Stromal cell of bone marrow (primary cell): Measurements from ENCODE around the gene ICAM1.
"Not testable (repeated sequence)": the region's sequence is repeated elsewhere in the genome, so short reads cannot be mapped to it uniquely, and the experiment has no call there.

Experiments
- DNase-seq: peaks from one replicate; pipeline ENCODE4 v3.0.0-alpha.2; 2012; ENCODE audit warnings: low read depth

The ICAM1 gene

DNA sequence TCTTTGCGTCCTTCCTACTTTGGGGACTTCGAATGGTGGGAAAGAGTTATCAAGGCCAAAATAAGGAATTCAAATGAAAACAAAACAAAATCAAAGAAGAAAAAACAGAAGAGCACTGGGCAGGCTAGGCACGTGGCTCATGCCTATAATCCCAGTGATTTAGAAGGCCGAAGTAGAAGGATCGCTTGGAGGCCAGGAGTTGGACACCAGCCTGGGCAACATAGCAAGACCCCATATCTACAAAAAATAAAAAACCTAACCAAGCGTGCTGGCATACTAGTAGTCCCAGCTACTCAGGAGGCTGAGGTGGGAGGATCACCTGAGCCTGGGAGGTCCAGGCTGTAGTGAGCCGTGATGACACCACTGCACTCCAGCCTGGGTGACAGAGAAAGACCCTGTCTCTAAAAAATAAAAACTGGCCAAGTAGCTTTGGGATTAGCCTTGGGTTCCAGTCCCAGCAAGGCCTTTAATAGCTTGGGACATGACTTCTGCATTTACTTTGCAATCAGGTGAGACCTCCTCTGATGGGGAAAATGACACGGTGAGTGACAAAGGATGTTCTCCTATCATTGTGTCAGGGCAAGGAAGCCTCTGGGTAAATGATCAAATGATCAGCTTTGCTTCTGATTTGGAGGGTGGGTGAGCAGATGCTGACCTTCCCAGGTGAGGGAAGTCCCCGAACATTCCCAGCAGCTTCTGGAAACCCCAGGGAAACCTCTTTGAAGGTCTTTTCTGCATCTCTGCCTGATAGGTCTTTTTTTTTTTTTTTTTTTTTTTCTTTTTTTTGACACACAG lies 7.1 kb downstream of the ICAM1 start:
- DNase-seq: no peak

DNA sequence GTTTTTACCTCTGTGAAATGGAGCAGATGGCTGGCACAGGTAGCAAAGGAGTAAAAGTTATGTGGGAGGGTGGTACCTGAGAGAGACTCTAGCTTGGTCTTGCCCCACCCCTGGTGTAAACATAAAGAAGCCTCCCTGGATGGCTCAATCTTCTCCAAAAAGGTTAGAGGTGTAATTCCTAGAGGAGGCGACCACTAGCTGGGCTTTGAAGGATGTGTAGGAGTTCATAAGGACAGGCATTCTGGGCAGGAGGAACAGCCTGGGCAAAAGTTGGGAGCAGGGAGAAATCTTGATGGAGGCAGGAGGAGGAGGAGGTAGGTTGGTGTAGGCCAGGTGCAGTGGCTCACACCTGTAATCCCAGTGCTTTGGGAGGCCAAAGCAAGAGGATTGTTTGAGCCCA lies 8.0 kb downstream of the ICAM1 start:
- DNase-seq: no peak

DNA sequence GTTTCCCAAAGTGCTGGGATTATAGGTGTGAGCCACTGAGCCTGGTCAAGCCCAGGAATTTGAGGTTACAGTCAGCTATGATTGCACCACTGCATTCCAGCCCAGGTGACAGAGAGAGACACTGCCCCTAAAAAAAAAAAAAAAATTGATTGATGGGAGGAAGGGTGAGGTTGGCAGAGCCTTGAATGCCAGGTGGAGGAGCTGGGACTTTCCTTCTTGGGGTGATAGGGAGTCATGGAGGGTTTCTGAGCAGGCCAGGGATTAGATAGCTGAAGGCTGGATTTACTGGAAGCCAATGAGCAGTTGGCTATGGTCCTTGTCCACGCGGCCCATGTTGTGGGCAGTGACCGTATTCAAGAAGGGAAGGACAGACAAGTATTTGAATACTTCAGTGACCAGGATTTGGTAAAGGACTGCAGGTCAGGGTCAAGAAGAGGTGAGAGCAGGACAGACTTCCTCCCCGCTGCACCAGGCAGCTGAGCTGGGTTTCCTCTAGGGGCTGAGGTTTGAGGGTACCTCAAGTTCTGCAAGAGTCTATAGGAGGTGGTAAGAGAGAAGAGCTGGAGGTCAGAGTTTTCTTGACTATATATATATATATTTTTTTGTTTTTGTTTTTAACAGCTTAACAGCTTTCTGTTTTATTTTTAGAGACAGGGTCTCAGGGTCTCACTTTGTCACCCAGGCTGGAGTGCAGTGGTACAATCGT lies 9.0 kb downstream of the ICAM1 start:
- DNase-seq: no peak

DNA sequence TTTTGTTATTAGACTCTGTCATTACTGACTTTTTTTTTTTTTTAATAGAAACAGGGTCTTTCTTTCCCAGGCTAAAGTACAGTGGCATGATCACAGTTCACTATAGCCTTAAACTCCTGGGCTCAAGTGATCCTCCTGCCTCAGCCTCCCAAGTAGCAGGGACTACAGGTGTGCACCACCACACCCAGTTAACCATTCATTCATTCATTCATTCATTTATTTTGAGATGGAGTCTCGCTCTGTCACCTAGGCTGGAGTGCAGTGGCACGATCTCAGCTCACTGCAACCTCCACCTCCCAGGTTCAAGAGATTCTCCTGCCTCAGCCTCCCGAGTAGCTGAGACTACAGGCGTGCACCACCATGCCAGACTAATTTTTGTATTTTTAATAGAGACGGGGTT lies 11.1 kb downstream of the ICAM1 start:
- not testable (repeated sequence) for DNase-seq

DNA sequence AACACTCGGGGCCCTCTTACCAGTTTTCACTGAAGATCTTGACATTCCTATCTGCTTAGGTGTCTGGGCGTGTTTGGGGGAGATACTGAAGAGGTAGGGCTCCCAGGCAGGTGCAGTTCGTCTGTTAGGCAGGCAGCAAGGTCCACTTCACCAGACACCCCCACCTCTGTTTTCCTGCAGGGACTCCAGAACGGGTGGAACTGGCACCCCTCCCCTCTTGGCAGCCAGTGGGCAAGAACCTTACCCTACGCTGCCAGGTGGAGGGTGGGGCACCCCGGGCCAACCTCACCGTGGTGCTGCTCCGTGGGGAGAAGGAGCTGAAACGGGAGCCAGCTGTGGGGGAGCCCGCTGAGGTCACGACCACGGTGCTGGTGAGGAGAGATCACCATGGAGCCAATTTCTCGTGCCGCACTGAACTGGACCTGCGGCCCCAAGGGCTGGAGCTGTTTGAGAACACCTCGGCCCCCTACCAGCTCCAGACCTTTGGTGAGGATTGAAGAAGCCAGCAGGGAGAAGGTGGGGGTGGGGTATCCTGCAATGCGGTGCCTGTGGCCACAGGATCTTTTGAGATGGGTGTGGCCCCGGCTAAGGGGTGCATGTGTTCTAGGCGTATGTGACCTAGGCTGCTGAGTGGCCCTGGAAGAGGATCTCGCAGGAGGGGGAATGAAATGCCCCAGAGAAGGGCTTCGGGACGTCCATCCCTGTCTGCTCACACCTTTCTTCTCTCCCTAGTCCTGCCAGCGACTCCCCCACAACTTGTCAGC lies 12.6 kb downstream of the ICAM1 start:
- DNase-seq: no peak

DNA sequence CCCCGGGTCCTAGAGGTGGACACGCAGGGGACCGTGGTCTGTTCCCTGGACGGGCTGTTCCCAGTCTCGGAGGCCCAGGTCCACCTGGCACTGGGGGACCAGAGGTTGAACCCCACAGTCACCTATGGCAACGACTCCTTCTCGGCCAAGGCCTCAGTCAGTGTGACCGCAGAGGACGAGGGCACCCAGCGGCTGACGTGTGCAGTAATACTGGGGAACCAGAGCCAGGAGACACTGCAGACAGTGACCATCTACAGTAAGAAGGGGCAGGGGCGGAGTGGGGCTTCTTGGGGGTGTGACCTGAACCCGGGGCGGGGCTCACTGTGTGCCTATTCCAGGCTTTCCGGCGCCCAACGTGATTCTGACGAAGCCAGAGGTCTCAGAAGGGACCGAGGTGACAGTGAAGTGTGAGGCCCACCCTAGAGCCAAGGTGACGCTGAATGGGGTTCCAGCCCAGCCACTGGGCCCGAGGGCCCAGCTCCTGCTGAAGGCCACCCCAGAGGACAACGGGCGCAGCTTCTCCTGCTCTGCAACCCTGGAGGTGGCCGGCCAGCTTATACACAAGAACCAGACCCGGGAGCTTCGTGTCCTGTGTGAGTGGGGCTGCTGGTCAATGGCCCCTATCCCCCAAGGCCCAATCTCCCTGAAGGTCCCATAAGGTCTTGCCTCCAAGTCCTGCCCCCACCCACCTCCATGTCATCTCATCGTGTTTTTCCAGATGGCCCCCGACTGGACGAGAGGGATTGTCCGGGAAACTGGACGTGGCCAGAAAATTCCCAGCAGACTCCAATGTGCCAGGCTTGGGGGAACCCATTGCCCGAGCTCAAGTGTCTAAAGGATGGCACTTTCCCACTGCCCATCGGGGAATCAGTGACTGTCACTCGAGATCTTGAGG lies 13.4 kb downstream of the ICAM1 start:
- DNase-seq: no peak

DNA sequence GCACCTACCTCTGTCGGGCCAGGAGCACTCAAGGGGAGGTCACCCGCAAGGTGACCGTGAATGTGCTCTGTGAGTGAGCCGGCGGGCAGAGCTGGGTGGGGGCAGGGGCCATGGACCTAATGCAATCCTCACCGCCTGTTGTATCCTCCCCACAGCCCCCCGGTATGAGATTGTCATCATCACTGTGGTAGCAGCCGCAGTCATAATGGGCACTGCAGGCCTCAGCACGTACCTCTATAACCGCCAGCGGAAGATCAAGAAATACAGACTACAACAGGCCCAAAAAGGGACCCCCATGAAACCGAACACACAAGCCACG lies 14.0 kb downstream of the ICAM1 start:
- no peak for DNase-seq

DNA sequence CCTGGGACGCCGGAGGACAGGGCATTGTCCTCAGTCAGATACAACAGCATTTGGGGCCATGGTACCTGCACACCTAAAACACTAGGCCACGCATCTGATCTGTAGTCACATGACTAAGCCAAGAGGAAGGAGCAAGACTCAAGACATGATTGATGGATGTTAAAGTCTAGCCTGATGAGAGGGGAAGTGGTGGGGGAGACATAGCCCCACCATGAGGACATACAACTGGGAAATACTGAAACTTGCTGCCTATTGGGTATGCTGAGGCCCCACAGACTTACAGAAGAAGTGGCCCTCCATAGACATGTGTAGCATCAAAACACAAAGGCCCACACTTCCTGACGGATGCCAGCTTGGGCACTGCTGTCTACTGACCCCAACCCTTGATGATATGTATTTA lies 14.5 kb downstream of the ICAM1 start:
- DNase-seq: no peak

DNA sequence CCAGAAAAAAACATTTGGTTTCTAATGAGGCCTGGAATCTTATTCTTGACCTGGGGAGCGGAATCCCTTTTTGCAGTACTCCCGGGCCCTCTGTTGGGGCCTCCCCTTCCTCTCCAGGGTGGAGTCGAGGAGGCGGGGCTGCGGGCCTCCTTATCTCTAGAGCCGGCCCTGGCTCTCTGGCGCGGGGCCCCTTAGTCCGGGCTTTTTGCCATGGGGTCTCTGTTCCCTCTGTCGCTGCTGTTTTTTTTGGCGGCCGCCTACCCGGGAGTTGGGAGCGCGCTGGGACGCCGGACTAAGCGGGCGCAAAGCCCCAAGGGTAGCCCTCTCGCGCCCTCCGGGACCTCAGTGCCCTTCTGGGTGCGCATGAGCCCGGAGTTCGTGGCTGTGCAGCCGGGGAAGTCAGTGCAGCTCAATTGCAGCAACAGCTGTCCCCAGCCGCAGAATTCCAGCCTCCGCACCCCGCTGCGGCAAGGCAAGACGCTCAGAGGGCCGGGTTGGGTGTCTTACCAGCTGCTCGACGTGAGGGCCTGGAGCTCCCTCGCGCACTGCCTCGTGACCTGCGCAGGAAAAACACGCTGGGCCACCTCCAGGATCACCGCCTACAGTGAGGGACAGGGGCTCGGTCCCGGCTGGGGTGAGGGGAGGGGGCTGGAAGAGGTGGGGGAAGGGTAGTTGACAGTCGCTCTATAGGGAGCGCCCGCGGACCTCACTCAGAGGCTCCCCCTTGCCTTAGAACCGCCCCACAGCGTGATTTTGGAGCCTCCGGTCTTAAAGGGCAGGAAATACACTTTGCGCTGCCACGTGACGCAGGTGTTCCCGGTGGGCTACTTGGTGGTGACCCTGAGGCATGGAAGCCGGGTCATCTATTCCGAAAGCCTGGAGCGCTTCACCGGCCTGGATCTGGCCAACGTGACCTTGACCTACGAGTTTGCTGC lies 16.1 kb downstream of the ICAM1 start, which contains the start of gene ICAM4:
TSS of gene ICAM4 (plus strand) at position 153 of the 935 bp plus-strand sequence. CDS start at position 211, 58 bp downstream.
- no peak for DNase-seq

DNA sequence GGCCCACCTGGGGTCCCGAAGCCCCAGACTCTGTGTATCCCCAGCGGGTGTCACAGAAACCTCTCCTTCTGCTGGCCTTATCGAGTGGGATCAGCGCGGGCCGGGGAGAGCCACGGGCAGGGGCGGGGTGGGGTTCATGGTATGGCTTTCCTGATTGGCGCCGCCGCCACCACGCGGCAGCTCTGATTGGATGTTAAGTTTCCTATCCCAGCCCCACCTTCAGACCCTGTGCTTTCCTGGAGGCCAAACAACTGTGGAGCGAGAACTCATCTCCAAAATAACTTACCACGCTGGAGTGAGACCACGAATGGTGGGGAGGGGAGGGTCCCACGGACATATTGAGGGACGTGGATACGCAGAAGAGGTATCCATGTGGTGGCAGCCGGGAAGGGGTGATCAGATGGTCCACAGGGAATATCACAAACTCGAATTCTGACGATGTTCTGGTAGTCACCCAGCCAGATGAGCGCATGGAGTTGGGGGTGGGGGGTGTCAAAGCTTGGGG lies 17.8 kb downstream of the ICAM1 start:
- no peak for DNase-seq

DNA sequence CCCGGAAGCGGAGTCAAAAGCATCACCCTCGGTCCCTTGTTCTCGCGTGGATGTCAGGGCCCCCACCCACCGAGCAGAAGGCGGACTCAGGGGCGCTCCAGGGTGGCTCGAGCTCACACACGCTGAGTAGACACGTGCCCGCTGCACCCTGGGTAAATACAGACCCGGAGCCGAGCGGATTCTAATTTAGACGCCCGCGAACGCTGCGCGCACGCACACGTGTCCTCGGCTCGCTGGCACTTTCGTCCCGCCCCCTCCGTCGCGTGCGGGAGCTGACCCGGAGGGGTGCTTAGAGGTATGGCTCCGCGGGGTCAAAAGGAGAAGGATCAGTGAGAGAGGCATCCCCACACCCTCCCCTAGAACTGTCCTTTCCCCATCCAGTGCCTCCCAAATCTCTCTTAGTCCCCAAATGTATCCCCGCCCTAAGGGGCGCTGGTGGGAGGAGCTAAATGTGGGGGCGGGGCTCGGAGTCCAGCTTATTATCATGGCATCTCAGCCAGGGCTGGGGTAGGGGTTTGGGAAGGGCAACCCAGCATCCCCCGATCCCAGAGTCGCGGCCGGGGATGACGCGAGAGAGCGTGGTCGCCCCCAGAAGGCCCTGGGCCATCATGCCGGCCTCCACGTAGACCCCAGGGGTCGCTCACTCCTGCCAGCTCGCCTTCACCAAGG lies 18.4 kb downstream of the ICAM1 start:
- DNase-seq: no peak

DNA sequence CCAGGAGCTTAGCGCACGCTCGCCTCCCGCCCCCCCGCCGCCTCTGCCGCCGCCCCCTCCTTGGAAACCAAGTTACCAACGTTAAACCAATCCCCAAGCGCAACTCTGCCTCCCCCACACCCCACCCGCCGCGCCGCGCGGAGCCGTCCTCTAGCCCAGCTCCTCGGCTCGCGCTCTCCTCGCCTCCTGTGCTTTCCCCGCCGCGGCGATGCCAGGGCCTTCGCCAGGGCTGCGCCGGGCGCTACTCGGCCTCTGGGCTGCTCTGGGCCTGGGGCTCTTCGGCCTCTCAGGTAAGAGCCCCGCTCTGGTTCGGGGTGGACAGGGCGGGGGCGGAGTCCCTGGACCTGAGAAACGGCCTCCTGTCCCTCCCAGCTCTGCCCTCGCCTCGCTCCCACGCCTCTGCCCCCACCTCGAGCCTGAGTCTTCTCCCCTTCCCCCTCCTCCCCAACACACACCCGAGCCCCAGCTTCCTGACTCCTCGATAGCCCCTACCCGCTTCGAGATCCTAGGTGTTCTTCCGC lies 19.0 kb downstream of the ICAM1 start, which contains the start of gene ICAM5:
TSS of gene ICAM5 (plus strand) at position 117 of the 521 bp plus-strand sequence. CDS start at position 209, 92 bp downstream.
- DNase-seq: no peak

DNA sequence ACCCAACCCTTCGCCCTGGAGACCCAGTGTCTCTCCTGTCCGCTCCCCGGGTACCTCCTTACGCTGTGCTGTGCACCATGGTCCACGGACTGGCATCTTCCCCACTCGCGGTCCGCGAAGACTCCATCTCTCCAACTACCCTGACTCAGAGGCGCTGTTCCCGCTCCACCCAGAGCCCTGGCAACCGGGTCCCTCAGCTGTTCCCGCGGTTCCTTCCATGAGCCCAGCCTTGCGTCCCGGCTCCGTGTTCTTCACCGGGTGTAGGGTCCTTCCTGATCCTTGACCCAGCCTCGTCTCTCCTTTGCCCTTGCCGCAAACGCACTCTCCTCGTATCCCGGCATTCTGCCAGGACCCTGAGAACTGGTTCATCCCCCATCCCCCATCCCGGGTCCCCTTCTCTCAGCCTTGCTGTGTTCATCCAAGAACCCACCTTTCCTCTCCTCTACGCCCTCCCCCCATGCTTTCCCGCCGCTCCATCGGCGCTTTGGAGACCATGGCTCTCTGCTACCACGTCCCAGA lies 19.5 kb downstream of the ICAM1 start:
- DNase-seq: no peak

DNA sequence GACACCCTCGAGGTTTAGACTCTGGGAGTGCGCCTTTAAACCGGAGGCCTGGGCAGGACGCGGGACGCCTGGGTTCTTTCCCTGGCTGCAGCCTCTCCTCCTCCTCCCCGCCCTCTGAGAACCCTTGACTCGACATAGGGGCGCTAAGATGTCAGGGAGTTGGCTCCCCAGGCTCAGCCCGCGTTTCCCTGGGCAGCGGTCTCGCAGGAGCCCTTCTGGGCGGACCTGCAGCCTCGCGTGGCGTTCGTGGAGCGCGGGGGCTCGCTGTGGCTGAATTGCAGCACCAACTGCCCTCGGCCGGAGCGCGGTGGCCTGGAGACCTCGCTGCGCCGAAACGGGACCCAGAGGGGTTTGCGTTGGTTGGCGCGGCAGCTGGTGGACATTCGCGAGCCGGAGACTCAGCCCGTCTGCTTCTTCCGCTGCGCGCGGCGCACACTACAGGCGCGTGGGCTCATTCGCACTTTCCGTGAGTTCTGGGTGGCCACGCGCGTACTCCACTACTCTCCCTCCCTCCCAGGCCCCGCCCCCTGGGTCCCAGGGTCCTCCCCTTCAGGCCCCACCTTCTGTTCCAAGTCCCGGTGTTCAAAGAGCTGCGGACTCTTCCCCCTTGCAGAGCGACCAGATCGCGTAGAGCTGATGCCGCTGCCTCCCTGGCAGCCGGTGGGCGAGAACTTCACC lies 20.1 kb downstream of the ICAM1 start:
- DNase-seq: no peak

DNA sequence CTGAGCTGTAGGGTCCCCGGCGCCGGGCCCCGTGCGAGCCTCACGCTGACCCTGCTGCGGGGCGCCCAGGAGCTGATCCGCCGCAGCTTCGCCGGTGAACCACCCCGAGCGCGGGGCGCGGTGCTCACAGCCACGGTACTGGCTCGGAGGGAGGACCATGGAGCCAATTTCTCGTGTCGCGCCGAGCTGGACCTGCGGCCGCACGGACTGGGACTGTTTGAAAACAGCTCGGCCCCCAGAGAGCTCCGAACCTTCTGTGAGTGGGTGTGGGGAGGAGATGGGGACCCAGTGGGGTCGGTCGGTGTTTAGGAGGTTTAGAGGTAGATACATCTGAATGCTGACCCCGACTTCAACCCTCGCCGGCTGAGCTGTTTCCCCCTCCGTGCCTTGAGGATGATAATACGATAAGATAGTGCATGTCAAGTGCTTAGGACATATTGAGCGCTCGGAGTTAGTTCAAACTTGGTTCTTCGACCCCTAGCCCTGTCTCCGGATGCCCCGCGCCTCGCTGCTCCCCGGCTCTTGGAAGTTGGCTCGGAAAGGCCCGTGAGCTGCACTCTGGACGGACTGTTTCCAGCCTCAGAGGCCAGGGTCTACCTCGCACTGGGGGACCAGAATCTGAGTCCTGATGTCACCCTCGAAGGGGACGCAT lies 20.8 kb downstream of the ICAM1 start:
- DNase-seq: no peak

DNA sequence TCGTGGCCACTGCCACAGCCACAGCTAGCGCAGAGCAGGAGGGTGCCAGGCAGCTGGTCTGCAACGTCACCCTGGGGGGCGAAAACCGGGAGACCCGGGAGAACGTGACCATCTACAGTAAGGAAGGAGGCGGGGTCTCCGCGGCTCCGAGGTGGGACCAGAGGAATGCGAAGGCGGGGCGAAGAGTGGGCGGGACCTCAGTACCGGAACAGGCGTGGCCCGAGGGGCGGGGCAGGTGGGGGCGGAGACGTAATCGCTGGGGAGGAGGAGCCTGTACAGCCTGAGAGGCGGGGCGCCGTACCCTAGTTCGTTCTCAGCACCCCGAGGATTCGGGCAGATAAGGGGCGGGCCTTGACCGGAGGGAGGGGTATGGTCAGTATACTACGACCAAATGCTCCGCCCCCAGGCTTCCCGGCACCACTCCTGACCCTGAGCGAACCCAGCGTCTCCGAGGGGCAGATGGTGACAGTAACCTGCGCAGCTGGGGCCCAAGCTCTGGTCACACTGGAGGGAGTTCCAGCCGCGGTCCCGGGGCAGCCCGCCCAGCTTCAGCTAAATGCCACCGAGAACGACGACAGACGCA lies 21.4 kb downstream of the ICAM1 start:
- DNase-seq: no peak

DNA sequence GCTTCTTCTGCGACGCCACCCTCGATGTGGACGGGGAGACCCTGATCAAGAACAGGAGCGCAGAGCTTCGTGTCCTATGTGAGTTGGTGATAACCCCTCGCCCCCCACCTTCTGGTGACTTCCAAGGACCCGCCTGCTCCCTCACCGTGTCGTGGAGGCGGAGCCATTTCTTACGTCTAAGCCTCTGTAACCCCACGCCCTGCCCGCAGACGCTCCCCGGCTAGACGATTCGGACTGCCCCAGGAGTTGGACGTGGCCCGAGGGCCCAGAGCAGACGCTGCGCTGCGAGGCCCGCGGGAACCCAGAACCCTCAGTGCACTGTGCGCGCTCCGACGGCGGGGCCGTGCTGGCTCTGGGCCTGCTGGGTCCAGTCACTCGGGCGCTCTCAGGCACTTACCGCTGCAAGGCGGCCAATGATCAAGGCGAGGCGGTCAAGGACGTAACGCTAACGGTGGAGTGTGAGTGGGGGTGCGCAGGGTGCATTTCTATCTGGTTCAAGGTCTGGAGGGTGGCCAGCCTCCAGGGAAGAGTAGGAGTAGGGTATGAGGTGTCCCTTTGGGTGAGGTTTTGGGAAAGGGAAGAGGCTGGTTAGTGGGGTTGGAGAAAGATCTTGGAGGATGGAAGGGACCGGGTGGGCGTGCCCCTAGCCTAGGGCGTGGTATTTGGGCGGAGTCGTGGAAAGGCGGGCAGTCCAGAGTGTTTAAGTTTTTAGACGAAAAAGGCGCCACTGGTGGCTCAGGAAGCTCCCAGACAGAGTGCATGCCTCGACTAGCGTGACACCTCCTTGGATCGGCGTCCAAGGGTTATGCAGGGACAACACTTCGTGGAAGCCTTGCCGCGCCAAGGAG lies 22.1 kb downstream of the ICAM1 start:
- DNase-seq: no peak
